GM15510 (cell line): Measurements from ENCODE around the gene TXNRD2.

Experiments
- POLR2A ChIP-seq: IDR thresholded peaks from 3 replicates; pipeline ENCODE4 v1.6.1; 2011; ENCODE audit warnings: borderline replicate concordance; ENCODE audit not compliant: insufficient read length; ENCODE audit errors: extremely low read depth

TXNRD2 gene

DNA sequence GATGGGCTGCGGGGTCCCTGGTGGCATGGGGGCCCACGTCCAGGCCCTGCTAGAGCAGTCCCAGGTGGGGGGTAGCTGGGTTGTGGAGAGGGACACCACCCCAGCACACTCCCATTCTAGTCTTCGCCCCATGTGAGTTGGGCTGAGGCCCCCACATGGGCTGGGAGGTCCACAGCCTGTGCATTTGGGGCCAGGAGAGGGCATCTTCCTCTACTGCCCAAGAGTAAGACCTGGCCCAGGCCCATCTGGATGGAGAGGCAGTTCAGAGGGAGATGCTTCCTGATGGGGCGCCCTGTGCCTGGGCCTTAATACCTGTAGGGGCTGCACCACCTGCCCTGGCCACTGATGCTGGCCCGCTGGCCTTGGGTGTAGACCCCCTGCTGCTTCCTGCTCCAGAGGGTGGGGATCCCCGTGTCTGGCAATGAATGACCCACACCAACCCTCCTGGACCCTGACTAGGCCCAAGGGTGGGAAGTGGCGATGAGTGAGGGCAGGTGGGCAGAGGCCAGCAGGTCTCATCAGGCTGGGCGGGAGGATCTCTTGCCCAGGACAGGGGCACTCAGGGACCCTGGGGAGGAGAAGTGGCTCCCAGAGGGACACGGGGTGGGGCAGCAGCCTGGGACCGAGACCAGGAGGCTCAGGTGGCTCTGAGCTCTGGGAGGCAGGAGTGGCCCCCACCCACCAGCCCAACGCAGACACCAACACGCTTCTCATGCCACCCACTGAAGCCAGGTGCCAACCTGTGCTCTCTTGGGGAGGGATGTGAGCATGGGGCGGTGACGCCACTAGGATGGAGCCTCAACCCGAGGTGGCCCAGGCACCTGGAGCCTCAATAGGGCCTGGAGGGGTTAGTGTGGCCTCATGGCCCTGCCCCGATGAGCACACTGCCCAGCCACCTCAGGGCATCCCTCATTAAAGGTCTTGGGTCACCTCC is 69.5 kb downstream of the TXNRD2 start:
- no peak for TF ChIP-seq POLR2A

DNA sequence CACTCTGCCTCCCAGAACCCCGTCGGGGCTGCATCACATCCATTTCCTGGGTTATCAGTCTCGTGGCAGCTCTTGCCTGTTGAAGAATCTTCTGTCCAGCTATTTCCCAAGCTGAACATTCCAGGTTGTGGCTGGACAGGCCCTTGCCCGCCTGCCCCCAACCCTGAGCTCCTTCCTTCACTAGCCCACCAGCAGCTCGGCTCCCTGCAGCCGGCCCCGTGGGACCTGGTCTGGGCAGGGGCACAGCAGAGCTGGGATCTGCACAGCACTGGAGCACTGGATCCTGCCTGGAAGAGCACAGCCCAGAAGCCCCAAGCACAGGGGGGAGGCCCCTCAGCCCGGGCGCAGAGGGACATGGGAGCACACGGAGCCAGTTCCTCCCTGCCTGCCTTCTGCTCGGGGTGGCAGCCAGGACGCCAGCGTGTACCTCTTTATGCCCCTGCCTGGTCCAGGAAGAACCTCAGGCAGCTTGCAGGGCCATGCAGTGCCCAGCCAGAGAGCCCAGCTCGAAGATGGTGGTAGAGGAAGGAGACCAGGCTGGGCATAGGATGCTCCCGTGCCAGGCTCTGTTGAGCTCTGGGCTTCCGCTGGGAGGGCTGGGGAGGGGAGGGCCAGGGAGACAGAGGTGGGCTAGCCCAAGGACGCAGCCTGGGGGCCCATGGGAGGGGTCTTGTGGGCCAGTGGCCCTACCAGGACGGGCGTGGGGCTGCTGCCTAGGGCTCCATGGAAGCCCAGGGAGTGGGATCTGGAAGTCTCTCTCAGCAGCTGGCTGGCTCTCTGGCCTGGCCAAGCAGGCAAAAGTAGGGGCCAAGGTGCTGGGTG is 70.4 kb downstream of the TXNRD2 start:
- no peak for TF ChIP-seq POLR2A

DNA sequence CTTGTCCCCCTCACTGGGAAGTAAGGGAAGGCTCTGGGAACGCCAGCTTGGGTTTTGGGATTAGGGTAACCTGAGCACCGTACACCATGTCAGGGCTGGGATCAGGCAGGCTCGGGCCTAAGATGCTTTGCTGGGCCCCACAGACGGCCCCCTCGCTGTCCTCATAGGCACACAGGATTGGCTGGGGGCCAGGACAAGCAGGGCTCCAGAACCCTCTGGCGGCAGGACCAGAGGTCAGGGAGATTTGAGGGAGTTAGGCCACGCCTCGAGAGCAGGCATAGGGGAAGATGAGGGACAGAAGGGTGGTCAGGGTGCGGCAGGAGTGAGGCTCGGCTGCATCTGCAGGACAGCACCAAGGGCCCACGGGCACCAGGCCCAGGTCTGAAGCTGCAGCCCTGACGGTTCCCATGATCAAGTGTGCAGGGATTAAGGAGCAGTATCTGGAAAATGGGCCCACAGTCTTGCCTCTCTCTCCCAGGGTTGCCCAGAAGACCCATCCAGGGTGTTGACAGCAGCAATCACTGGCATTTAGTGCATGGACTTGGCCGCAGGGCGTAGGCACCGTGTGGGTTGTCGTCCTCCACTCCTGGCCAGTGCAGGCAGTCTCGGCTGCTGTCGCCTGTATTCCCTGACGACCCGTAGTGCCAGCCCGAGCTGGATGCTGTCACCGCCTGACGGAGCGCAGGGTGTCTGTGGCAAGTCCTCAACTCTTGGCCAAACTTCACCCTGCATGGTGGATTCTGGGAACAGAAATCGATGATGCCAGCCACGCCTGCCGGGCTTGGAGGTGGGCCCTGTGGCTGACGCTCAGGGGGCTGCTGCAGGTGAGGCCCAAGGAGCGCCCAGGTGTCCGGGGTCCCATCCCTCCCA is 71.2 kb downstream of the TXNRD2 start:
- no peak for TF ChIP-seq POLR2A

DNA sequence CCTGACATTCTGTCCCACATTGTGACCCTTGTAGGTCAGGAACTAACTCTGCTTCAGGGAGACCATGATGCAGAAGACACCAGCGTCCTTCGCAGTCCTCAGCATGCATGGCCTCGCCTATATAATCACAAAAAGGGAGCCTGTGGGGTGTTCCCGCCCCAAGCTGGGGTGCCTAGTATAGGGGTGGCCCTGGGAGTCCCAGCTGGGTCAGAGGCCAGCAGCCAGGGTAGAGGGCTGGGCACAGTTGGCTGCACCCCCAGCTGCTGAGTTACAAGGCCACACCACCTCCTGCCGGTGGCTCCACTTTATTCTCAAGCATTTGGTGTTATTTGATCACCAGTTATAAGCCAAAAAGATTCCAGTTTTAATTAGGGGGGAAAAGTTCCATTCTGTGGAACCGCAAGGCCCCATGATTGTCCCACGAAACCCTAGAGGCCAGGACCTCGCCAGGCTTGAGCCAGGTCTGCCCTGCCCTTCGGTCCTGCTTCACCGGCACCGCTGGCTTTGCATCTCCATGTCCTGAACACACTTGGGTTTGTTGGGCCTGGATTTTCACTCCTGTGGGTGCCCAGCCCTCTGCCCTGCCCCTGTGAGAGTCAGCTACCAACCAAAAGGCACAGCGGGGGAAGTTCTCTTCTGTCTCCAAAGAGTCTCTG is 72.0 kb downstream of the TXNRD2 start:
- no peak for TF ChIP-seq POLR2A

GRCh38 chr22:19868773-19869471 is 72.7 kb downstream of the TXNRD2 start:
- TF ChIP-seq POLR2A = no peak

- no peak for TF ChIP-seq POLR2A
Measured at GRCh38 chr22:19868333-19868732, 73.3 kb downstream of the TXNRD2 start.

GRCh38 chr22:19867617-19868016 is 74.0 kb downstream of the TXNRD2 start:
- TF ChIP-seq POLR2A = no peak

DNA sequence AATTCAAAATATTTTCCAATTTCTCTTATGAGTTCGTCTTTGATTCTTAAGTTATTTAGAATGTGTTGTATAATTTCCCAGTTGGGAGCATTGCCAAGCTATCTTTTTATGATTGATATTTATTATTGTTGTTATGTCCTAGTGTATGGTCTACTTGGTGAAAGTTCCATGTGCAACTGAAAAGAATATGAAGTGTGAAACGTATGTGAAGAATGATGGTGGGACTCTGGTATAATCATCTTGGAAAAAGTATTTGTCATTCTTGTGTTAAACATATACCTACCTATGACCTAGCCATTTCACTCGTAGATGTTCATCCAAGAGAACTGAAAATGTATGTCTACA is 75.0 kb downstream of the TXNRD2 start:
- TF ChIP-seq POLR2A = no peak

DNA sequence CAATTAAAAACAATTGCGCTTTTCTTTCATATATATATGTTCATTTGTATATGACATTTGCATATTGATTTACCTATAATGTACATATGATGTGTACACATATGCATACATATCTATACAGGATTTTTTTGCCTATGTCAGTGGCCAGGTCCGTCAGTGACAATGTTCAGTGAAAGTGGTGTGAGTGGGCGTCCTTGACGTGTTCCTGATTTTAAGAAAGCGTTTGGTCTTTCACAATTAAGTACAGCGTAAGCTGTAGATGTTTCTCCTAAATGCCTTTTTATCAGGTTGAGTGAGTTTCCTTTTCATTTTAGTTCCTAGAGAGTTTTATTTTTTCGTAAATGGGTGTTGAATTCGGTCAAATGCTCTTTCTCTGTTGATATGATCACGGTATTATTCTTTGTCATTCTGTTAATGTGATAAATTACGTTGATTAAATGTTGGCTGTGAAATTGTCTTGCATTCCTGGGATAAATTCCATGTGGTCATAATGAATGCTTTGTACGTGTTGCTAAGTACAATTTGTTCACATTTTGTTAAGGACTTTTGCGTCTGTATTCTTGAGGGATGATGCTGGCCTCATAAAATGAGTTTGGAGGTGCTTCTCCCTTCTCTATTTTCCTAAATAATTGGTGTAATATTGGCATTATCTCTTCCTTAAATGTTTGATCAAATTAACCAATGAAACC is 76.3 kb downstream of the TXNRD2 start:
- no peak for TF ChIP-seq POLR2A

- TF ChIP-seq POLR2A = no peak
Measured at GRCh38 chr22:19864538-19865106, 77.0 kb downstream of the TXNRD2 start.

GRCh38 chr22:19863571-19863970 is 78.0 kb downstream of the TXNRD2 start:
- TF ChIP-seq POLR2A = no peak

DNA sequence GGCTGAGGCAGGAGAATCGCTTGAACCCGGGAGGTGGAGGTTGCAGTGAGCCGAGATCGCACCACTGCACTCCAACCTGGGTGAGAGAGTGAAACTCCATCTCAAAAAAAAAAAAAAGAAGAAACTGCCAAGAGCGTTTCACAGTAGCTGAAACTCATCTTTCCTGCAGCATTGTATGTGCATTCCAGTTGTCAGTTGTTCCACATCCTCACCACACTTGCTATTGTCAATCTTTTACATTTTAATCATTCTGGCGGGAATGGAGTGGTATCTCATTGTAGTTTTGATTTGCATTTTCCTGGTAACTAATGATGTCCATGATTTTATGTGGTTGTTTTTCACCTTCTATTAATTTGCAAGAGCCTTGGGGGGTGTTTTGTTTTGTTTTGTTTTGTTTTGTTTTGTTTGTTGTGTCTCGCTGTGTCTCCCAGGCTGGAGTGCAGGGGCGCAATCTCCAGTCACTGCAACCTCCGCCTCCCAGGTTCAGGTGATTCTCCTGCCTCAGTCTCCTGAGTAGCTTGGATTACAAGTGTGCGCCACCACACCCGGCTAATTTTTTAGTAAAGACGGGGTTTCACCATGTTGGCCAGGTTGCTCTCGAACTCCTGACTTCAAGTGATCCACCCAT is 78.9 kb downstream of the TXNRD2 start:
- no peak for TF ChIP-seq POLR2A
